ENCODE results near the gene LMBR1. TPM values are rescaled to one million over a fixed set of nuclear protein-coding genes. Genes with fewer than 3 reads are reported as not detected.
"Not testable (repeated sequence)": the region's sequence is repeated elsewhere in the genome, so short reads cannot be mapped to it uniquely, and the experiment has no call there.

Gene LMBR1
- total RNA-seq, 8 experiments from 2014 or later: 26.4 to 64.1 (median 31.4) TPM

DNA sequence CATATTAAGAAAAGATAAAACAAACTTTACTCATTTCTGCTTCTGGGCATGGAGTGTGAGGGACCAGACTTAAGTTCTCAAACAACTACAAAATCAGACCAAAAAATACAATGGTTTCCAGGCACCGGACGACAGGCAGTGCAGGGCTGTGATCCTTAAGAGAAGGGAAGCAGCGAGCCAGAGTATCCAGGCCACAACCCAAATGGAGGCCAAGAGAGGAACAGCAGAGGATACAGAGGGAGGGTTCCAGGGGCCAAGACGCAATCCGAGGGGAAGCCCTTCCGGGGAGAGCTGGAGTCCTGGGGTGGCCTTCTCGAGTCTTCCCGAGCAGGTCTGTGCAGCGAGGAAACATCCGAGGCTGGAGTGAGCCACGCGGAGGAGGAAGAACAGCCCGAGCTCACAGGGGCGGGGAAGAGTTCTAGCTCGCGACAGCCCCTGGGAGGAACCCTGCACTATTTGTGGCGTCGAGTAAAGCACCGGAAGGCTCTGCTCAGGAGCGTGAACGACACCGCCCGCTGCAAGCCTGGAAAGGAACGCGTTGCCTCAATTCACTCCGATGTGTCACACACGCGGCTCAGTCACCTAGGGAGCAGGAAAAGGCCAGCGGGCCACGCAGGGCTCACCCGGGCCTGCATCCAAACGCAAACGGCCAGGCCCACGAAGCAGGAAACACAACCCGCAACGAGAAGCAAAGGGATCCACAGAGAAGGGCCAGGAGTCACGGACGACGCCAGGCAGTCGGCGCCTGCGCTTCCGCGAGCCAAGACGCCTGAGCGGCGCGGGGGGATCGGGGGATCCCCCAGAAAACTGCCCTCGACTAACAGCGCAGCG lies 253.3 kb downstream of the LMBR1 start:
- in situ Hi-C loops (cut with MboI; ENCODE audit: low pct_unique_long_range_greater_than_20kb in 2 of 9, low sequenced_read_pairs in 9 of 9, unreplicated experiment in 9 of 9): no loop called here
- WGBS, 10 experiments: 29 to 96% (median 81%) methylated on average over 1 to 27 of the region's 52 CpGs
- Histone ChIP-seq H3K4me3 (peak overlapping the region; percentile 53 to 87 (median 62)), H3K4me1 (replicated peaks in 1 of 2) (peaks cover 14 to 23% of the 10 kb centered on the region in 2 donors), H3K27ac (peak overlapping the region; percentile 70 to 90)
- peak in 3 of 8 experiments; percentile 2 to 20 (median 3) for ATAC-seq (replicated peaks in 6 of 8)

DNA sequence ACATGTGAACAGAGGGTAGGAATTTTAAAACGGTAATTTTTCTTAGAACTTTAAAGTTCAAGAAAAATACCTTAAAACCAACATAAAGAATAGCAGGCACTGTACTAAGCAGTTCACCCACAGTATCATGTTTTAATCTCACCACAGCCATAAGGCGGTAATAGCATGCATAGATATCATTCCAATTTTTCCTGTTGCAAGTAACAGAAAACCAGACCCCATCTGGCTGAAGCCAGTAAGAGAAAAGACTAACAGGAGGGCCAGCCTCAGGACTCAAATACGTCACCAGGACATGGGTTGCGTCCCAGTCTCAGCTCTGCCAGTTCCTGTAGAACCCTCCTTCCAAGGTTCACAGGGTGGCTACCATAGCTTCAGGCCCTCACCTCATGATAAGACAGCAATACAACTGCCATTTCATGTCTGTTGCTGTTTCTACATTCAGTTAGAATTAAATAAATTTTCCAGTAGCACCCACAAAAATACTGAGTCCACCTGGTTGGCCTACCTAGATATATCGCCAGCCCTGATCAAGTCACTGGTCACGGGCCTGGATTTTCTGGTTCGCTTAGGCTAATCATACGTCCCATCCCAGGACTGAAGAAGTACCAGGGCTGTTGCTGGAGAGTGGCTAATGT lies 254.4 kb downstream of the LMBR1 start:
- H3K4me1 ChIP-seq (replicated peaks in 1 of 2): peaks cover 14 to 23% of the 10 kb centered on the region in 2 donors
- peak overlapping the region in 1 of 5 donors; percentile 16 for H3K4me3 ChIP-seq
- in situ Hi-C loops (cut with MboI; ENCODE audit: low pct_unique_long_range_greater_than_20kb in 2 of 9, low sequenced_read_pairs in 9 of 9, unreplicated experiment in 9 of 9): no loop called here
- no peak for ATAC-seq (replicated peaks in 6 of 8)
- H3K27ac ChIP-seq: no peak overlapping the region
- 79 to 100% (median 97%) methylated on average over 2 to 8 of the region's 8 CpGs for WGBS, 10 experiments

DNA sequence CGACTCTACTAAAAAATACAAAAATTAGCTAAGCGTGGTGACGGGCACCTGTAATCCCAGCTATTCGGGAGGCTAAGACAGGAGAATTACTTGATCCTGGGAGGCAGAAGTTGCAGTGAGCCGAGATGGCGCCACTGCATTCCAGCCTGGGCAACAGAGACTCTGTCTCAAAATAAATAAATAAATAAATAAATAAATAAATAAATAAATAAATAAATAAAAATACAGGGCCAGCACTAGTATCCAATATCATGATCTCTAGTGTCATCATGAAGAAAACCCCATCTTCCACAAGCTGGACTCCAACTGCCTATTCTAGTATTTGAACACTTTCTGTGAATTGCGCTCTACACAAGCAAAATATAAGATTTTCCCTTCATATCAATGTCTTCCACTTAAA lies 255.9 kb downstream of the LMBR1 start:
- ATAC-seq (replicated peaks in 6 of 8); H3K4me3 ChIP-seq; in situ Hi-C loops (cut with MboI; ENCODE audit: low pct_unique_long_range_greater_than_20kb in 2 of 9, low sequenced_read_pairs in 9 of 9, unreplicated experiment in 9 of 9); H3K27ac ChIP-seq: not testable (repeated sequence)
- 95 to 100% (median 100%) methylated on average over 1 to 7 of the region's 7 CpGs; no CpG with 5 or more reads in 2 of the 10 experiments for WGBS, 10 experiments
- peaks cover 14 to 23% of the 10 kb centered on the region in 2 donors for H3K4me1 ChIP-seq (replicated peaks in 1 of 2)

DNA sequence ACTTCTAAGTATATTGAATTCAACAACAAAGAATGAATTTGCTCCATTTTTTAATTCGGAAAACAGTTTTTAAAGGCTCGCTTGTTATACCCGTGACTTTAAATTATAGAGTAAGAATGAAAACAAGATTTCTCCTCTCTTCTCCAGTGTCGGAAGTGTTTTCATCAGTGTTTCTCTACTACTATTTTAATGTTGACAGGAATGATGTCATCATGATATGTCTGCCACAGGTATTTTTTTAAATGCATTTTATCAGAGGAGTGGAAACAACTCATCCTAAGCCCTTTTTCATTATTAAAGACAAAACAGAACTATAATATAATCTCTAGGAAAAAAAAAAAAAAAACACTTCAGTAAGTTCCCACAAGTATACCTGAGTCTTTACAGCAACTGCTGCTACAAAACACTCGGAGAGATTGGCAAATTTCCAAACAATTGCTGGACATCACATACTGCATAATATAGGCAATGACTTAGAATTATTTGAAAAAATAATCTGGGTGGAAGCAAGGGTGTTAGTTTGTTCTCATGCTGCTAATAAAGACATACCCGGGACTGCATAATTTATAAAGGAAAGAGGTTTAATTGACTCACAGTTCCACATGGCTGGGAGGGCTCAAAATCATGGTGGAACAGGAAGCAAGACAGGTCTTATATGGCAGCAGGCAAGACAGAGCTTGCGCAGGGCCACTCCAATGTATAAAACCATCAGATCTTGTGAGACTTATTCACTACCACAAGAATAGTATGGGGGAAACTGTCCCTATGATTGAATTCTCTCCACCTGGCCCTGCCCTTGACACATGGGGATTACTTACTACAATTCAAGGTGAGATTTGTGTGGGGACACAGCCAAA lies 257.2 kb downstream of the LMBR1 start:
- in situ Hi-C loops (cut with MboI; ENCODE audit: low pct_unique_long_range_greater_than_20kb in 2 of 9, low sequenced_read_pairs in 9 of 9, unreplicated experiment in 9 of 9): no loop called here
- Histone ChIP-seq H3K4me3 (no peak overlapping the region), H3K27ac (no peak overlapping the region), H3K4me1 (replicated peaks in 1 of 2) (peaks cover 14 to 19% of the 10 kb centered on the region in 2 donors)
- ATAC-seq (replicated peaks in 6 of 8): no peak
- whole genome bisulfite sequencing, 10 experiments: 75 to 100% (median 89%) methylated on average over 1 to 7 of the region's 7 CpGs

DNA sequence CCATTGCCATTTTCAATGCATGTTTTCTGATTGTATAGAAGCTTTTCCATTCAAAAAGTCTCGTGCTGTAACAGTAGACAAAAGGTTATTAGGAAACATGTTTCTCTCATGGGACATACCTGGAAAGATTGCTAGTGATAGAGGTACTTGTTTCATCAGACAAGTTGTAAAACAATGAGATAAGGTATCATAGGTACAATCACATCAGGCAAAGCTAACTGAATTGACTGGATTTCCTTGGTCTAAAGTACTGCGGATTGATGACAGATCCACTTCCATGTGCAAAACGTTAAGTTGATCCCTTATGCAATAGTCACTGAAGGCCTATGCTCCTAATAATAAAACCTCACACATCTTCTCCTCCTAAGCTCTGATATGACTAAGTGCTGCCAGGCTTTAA lies 258.9 kb downstream of the LMBR1 start:
- ATAC-seq (replicated peaks in 6 of 8): no peak
- H3K4me1 ChIP-seq (replicated peaks in 1 of 2): peaks cover 6 to 12% of the 10 kb centered on the region in 2 donors
- H3K4me3 ChIP-seq: no peak overlapping the region
- WGBS, 10 experiments: 42 to 100% (median 67%) methylated on average over 1 to 3 of the region's 3 CpGs; no CpG with 5 or more reads in 2 of the 10 experiments
- no peak overlapping the region for H3K27ac ChIP-seq
- in situ Hi-C loops (cut with MboI; ENCODE audit: low pct_unique_long_range_greater_than_20kb in 2 of 9, low sequenced_read_pairs in 9 of 9, unreplicated experiment in 9 of 9): no loop called here

DNA sequence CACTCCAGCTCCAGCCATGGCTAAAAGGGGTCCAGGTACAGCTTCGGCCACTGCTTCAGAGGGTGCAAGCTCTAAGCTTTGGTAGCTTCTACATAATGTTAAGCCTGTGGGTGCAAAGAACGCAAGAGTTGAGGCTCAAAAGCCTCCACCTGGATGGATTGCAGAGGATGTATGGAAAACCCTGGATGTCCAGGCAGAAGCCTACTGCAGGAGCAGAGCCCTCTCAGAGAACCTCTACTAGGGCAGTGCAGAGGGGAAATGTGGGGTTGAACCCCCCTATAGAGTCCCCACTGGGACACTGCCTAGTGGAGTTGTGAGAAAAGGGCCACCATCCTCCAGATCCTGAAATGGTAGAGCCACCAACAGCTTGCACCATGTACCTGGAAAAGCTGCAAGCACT lies 263.1 kb downstream of the LMBR1 start:
- no peak for ATAC-seq (replicated peaks in 6 of 8)

DNA sequence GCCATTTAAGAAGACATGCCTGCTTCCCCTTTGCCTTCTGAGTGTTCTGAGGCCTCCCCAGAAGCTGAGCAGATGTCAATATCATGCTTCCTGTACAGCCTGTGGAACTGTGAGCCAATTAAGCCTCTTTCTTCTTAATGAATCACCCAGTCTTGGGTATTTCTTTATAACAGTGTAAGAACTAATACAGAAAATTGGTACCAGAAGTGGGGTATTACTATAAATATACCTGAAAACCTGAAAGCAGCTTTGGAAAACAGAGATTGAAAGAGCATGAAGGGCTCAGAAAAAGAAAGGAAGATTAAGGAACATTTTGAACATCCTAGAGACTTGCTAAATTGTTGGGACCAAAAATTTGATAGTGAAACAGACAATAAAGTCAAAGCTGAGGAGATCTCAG lies 264.4 kb downstream of the LMBR1 start:
- H3K4me3 ChIP-seq: no peak overlapping the region
- in situ Hi-C loops (cut with MboI; ENCODE audit: low pct_unique_long_range_greater_than_20kb in 2 of 9, low sequenced_read_pairs in 9 of 9, unreplicated experiment in 9 of 9): no loop called here
- H3K27ac ChIP-seq: no peak overlapping the region
- H3K4me1 ChIP-seq (replicated peaks in 1 of 2): no peaks in the 10 kb centered on the region
- no peak for ATAC-seq (replicated peaks in 6 of 8)

More for the DNA sequence above, 263.1 kb downstream of the LMBR1 start:
- in situ Hi-C loops (cut with MboI; ENCODE audit: low pct_unique_long_range_greater_than_20kb in 2 of 9, low sequenced_read_pairs in 9 of 9, unreplicated experiment in 9 of 9): no loop called here
- no peak overlapping the region for H3K4me3 ChIP-seq
- WGBS, 10 experiments: 20 to 100% (median 40%) methylated on average over 1 to 2 of the region's 2 CpGs; no CpG with 5 or more reads in 7 of the 10 experiments
- H3K27ac ChIP-seq: no peak overlapping the region
- no peaks in the 10 kb centered on the region for H3K4me1 ChIP-seq (replicated peaks in 1 of 2)

Other genes starting within 250 kb of the LMBR1 start
- gene NOM1, start 56.5 kb upstream of the LMBR1 start, total RNA-seq: 10 to 100 TPM in 3 of 8 experiments, 1 to 10 TPM in 5; 7.2 to 44.4 (median 9.5) TPM
- 10 to 100 TPM in 3 of 8 experiments, 1 to 10 TPM in 3, under 1 TPM in 2; 0.36 to 14.8 (median 4.3) TPM for gene MNX1, start 117.5 kb upstream of the LMBR1 start, total RNA-seq
- gene UBE3C, start 245.7 kb upstream of the LMBR1 start, total RNA-seq: 100 to 1,000 TPM in 1 of 8 experiments, 10 to 100 TPM in 7; 21.8 to 111 (median 34.1) TPM